ENCODE results near the gene KCNE3.

Gene KCNE3

DNA sequence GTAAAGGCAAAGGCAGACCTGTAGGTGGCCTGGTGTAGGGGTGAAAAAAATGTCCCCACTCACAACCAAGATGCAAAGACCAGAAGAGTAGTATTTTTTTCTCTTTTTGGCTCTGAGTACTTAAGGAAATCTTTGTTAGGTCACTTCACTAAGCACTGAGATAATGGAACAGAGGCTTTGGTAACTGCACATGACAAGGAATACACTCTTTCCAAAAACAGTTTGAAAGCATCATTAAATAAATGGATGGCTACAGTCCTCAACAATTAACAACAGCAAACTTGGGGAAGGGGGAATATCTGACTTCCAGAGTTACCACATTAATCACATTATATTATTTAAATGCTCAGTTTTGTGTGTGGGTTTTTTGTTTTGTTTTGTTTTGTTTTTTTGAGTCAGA lies 42.2 kb downstream of the KCNE3 start:
- TF ChIP-seq TAF1 (IDR thresholded peaks at IDR 0.05; ENCODE audit: borderline replicate concordance, insufficient read depth, low read length), result no peak
- TF ChIP-seq, protein P1, sequence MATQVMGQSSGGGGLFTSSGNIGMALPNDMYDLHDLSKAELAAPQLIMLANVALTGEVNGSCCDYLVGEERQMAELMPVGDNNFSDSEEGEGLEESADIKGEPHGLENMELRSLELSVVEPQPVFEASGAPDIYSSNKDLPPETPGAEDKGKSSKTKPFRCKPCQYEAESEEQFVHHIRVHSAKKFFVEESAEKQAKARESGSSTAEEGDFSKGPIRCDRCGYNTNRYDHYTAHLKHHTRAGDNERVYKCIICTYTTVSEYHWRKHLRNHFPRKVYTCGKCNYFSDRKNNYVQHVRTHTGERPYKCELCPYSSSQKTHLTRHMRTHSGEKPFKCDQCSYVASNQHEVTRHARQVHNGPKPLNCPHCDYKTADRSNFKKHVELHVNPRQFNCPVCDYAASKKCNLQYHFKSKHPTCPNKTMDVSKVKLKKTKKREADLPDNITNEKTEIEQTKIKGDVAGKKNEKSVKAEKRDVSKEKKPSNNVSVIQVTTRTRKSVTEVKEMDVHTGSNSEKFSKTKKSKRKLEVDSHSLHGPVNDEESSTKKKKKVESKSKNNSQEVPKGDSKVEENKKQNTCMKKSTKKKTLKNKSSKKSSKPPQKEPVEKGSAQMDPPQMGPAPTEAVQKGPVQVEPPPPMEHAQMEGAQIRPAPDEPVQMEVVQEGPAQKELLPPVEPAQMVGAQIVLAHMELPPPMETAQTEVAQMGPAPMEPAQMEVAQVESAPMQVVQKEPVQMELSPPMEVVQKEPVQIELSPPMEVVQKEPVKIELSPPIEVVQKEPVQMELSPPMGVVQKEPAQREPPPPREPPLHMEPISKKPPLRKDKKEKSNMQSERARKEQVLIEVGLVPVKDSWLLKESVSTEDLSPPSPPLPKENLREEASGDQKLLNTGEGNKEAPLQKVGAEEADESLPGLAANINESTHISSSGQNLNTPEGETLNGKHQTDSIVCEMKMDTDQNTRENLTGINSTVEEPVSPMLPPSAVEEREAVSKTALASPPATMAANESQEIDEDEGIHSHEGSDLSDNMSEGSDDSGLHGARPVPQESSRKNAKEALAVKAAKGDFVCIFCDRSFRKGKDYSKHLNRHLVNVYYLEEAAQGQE (IDR thresholded peaks at IDR 0.05; ENCODE audit: insufficient read depth in 1 of 2, low read depth in 2 of 2, low read length in 2 of 2), result no peak

DNA sequence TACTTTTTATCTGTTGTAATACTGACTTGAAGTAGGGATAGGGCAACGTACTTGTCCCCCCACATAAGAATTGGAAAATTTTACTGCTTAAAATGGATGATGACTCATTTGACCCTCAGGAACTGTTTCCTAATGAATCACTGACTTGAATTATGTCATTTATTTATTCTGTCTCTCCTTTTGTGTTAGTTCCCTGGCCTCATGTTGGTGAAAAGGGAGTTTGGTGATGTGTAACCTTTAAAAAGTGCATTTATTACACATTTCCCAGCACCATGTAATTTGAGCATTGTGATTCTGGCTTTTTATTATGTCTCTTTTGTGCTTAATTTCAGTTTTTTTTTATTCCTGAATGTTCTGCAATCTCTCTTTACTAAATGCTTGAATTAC lies 48.8 kb downstream of the KCNE3 start:
- no peak for TF ChIP-seq POLR2AphosphoS5 (IDR thresholded peaks at IDR 0.05; ENCODE audit: low read depth, low read length)
- 0 out of 2 replicates have a peak, but pooled peaks have one; percentile 46 for TF ChIP-seq TAF1 (IDR thresholded peaks at IDR 0.05; ENCODE audit: borderline replicate concordance, insufficient read depth, low read length)
- no peak for TF ChIP-seq FOXP2 (optimal IDR thresholded peaks at IDR 0.05; ENCODE audit: borderline replicate concordance, extremely low read depth, extremely low read length, insufficient read depth)
- TF ChIP-seq, protein P1 (IDR thresholded peaks at IDR 0.05; ENCODE audit: insufficient read depth in 1 of 2, low read depth in 2 of 2, low read length in 2 of 2), result no peak
- peak; percentile 25; the same call in 1 of the 2 replicates for TF ChIP-seq SIN3A (IDR thresholded peaks at IDR 0.05; ENCODE audit: borderline replicate concordance, insufficient read depth, low read length)

DNA sequence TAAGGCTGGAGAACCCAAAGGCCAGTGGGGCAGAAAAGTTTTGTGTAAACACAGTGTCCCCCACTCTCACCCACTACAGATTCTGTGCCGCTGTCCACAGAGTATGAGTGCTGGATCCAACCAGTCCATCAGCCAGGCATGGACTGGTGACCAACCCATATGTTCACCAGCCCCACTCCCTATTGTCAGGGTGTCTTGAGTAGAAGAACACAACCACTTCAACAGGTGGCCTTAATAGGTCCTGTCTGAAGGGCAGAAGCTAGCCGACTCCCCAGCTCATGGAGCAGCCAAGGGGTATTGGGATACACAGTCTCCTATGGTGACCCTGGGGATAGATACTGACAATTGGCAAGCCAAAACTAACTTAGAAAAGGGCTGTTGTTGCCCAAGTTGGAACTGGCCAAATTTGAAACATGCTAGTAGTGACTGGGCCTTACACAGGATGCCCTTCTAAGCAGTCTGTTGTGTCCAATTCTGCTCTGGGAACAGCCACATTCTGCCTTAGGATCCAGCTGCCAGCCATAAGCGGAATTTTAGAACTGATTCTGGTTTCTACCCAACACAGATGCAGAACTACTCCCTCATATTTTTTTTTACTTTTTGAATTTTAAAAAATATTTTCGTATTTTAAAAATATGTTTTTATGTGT lies 49.4 kb downstream of the KCNE3 start:
- TF ChIP-seq, protein P1 (IDR thresholded peaks at IDR 0.05; ENCODE audit: insufficient read depth in 1 of 2, low read depth in 2 of 2, low read length in 2 of 2), result peak; percentile 87 to 95
- no peak for TF ChIP-seq FOXP2 (optimal IDR thresholded peaks at IDR 0.05; ENCODE audit: borderline replicate concordance, extremely low read depth, extremely low read length, insufficient read depth)

DNA sequence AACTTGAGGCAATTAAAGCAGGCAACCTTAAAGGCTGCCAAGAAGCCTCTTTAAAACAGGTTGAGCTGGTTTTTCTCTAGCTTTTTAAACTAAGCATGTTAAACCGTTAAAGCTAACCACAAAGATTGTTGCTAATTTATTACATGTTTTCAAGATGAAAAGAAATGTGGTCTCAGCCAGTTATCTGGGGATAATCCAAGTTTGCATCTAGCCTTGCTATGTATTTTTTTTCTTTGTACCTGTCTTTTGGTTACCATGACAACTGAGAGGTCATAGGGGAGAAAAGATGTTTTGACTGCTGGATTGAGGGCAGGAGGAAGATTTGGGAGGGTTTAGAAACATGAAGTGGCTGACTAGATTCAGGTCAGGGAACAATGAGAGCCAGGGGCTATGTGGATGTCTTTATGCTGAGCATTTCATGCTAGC lies 50.0 kb downstream of the KCNE3 start:
- TF ChIP-seq, protein P1 (IDR thresholded peaks at IDR 0.05; ENCODE audit: insufficient read depth in 1 of 2, low read depth in 2 of 2, low read length in 2 of 2), result no peak
- no peak for TF ChIP-seq POLR2AphosphoS5 (IDR thresholded peaks at IDR 0.05; ENCODE audit: low read depth, low read length)

DNA sequence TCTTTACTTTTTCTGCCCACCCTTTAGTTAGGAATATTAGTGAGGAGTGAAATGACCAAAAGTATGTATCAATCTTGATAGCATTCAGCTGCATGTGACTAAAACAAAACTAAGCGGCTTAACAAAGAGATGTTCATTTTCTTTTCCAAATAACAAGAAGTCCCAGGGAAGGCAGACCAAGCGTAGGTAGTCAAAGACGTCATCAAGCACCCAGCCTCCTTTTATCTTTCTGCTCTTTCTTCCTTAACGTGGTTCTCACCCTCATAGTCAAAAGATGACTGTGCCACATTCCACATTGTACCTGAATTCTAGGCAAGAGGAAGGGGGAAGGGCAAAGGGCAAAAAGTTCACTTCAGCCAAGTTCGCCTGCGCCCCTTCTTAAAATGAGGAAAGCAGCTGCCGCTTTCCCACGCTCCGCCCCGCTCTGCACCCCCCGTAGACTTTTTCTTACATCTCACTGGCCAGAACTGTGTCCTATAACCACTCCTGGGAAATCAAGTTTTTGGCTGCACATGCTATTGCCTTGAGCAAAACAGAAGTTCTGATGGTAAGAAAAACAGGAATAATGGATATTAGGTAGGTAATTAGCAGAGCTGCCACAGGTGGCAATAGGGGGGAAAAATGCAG lies 54.5 kb downstream of the KCNE3 start:
- TF ChIP-seq POLR2AphosphoS5 (IDR thresholded peaks at IDR 0.05; ENCODE audit: low read depth, low read length) (no peak), SIN3A (IDR thresholded peaks at IDR 0.05; ENCODE audit: borderline replicate concordance, insufficient read depth, low read length) (no peak), TAF1 (IDR thresholded peaks at IDR 0.05; ENCODE audit: borderline replicate concordance, insufficient read depth, low read length) (no peak), FOXP2 (optimal IDR thresholded peaks at IDR 0.05; ENCODE audit: borderline replicate concordance, extremely low read depth, extremely low read length, insufficient read depth) (no peak)
- TF ChIP-seq, protein P1 (IDR thresholded peaks at IDR 0.05; ENCODE audit: insufficient read depth in 1 of 2, low read depth in 2 of 2, low read length in 2 of 2), result no peak

All from PFSK-1 (cell line).